Activated T-helper 1 cell treated with anti-CD3 and anti-CD28 coated beads, Interleukin-2, amount 50 U/mL, for 16 hours (primary cell): Measurements from ENCODE around the gene FRG2.
"Not testable (repeated sequence)": the region's sequence is repeated elsewhere in the genome, so short reads cannot be mapped to it uniquely, and the experiment has no call there.

Experiments
- DNase-seq, 2 donors: peaks; one replicate each; pipeline ENCODE4 v3.0.0-alpha.2; 2020; ENCODE audit warnings: low read depth in 1 of 2, low spot score in 1 of 2

FRG2 gene

DNA sequence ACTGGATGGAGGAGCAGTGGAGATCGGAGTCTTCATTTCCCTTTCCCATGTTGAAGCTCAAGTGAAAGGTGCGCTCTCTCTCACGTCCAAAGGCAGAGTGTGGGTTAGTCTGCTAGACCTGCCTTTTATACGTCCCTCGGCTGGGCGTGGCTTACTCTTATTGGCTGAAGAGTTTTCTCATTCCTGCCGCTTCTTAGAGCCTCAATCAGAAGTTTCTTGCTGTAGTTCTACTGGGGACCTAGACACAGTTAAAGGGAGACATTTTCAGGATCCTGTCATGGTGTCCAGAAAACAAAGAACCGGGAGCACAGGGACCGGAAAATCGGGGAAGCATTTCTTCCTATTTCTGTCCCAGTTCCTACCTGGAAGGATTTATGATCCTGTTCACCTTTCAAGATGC lies at the start of gene FRG2:
Gene FRG2 (minus strand): TSS at position 101 of the 400 bp plus-strand sequence. CDS start 52 bp downstream, at position 49.
- DNase-seq = not testable (repeated sequence)

DNA sequence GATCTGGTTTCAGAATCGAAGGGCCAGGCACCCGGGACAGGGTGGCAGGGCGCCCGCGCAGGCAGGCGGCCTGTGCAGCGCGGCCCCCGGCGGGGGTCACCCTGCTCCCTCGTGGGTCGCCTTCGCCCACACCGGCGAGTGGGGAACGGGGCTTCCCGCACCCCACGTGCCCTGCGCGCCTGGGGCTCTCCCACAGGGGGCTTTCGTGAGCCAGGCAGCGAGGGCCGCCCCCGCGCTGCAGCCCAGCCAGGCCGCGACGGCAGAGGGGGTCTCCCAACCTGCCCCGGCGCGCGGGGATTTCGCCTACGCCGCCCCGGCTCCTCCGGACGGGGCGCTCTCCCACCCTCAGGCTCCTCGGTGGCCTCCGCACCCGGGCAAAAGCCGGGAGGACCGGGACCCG lies 41.3 kb upstream of the FRG2 start:
- not testable (repeated sequence) for DNase-seq

DNA sequence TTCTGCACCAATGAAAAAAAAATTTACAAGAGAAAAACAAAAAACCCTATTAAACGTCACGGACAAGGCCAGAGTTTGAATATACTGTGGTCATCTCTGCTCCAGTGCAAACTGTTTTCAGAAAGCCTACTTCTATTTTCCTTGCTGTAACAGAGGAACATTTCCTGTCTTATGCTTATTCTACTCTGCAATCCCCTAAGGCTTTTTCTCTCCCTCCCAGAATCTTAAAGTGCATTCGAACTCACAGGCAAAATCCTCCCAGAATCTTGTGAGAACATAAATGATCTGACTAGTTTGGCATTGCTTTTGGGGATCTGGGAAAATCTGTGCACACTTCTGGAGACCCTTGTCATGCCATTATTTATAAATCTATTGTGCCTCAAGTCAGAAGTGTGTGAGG lies 37.7 kb upstream of the FRG2 start:
- DNase-seq = not testable (repeated sequence)

DNA sequence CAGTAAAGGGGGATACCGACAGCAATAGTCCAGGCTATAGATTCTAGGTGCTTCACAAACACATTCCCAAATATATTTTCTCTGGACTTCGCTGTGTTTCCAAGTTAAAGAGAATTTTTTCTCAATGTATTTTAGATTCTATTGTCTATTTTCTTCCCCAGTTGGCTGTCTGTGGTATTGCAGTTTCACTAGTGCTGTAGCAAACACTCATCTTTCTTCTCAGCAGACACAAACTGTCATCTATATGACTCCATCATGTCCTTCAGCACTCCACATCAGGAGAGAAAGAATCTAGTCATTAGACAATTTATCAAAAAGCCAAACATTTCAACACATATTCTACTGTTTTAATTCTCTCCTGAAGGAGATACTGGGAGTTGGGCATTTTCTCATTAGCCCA lies 37.3 kb upstream of the FRG2 start, which contains the start of gene DBET:
Gene DBET (plus strand): TSS at position 161 of the 400 bp plus-strand sequence.
- not testable (repeated sequence) for DNase-seq

DNA sequence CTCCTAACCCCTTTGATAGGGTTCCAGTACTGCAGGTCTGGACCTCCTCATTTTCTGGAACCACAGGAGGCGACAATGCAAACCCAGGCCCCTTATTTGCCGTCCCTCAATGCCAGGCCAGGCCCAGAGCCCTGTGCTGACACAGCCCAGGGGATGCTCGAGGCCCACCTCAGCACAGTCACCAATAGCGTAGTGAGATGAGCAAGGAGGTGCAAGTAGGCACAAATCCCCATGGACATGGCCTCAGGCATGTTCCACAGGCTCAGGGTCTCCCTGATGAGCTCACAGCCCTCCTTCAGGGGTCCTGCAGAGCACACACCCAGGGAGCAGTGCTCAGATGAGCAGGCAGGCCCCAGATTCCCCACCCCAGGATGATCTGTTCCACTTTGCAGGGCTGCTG lies 31.9 kb upstream of the FRG2 start:
- DNase-seq = not testable (repeated sequence)

DNA sequence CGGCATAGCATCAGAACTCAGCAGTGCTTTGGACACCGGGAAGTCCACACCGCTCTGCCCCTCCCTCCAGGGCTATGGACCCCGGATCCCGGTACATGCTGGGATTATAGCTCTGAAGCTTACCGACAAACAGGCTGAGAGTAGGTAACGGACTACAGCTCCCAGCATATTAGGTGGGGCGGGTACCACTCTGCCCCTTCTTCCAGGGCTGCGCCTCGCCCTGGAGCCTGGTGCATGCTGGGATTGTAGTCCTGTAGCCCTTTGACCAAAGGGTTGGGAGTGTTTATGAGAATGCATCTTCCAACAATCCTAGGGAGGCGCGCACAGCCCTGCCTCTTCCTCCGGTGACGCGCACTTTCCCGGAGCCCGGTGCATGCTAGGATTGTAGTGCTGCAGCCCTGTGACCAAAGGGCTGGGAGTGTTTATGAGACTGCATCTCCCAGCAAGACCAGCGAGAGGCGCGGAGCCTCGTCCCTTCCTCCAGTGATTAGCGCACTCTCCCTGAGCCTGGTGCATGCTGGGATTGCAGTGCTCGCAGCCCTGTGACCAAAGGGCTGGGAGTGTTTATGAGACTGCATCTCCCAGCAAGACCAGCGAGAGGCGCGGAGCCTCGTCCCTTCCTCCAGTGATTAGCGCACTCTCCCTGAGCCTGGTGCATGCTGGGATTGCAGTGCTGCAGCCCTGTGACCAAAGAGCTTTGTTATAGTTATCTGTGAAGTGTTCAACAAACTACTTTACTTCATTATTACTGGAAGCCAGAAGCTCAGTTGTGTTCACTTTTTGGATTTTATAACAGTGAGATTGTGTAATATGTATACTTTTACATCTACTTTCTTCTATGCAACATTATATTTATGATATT lies 22.6 kb upstream of the FRG2 start:
- not testable (repeated sequence) for DNase-seq

DNA sequence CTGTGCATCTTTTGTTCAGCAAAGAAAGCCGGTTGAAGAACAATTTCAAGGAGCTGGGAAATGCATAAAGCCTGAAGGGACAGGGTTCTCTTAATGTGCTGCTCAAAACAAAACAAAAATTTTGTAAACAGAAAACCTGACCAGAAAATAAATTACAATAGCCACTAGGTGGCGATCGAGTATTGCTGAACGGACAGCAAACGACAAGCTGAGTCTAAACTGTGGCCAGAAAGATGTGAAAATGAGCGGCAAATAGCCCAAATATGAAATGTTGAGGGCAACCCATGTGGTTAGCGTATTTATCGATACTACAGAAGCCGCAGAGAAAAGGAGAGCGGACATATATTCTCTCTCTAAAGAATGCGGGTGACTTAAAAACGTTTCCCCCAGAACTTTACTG lies 20.6 kb upstream of the FRG2 start:
- DNase-seq = not testable (repeated sequence)

DNA sequence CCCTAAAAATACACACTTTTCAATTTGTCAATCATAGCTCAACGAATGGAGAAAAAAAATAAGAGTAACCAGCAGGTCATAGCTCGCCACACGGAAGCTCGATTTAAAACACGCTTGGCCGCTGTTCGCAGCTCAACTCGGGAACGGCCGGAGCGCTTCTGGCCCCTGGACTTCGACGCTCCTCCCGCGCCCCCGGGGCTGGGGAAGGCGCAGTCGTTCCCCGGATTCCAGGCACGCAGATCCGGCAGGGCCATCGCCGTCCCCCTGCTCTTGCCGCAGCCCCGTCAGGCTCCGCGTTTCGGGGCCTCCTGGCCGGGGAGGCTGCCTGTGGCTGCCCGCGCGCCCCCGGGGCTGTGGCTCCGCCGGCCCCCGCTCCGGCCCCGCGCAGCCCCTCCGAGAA lies 13.8 kb upstream of the FRG2 start:
- DNase-seq = not testable (repeated sequence)

DNA sequence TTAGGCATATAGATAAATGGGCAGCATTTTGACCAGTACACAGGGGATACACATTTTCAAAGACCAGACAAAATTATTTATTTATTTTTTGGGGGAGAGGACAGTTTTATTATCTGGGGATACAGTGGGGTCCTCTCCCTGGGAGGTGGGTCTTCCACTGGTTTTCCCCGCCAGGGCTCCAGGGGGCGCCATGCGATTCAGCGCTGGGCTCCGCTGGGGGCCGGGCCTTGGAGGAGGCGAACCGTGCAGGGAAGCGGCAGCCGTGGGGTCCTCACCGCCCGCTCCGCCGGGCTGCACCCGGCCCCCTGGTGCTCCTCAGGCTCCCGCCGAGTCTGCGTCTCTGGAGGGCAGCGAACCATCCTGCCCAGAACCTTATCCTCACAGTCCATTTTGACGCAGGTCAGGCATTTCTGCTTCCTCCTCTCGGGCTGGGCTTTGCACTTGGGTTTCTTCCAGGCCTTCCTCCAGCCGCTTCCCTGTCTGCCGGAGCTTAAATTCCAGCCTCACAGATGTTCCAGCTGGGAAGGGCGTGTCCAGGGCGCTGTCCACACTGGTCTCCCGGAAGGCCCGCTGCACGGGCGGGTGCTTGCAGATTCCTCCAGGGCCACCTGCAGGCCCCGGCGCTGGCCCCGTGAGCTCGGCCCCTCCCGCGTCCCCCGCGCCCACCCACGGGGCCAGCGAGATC lies 10.8 kb upstream of the FRG2 start:
- not testable (repeated sequence) for DNase-seq

DNA sequence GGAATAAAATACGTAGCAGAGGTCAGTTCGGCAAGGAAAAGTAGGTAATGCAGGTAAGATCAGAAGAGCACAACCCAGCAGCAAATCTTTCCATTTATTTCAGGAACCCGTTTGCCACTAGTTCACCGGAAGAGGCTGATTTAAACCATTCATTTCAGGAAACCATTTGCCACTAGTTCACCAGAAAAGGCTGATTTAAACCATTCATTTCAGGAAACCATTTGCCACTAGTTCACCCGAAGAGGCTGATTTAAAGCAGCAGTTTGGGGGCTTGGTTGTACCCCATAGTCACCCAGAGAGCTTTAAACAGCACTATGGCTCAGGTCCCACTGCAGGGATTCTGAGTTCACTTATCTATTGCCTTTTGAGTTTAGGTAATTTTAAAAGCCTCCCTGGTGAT lies 4.2 kb upstream of the FRG2 start:
- not testable (repeated sequence) for DNase-seq

DNA sequence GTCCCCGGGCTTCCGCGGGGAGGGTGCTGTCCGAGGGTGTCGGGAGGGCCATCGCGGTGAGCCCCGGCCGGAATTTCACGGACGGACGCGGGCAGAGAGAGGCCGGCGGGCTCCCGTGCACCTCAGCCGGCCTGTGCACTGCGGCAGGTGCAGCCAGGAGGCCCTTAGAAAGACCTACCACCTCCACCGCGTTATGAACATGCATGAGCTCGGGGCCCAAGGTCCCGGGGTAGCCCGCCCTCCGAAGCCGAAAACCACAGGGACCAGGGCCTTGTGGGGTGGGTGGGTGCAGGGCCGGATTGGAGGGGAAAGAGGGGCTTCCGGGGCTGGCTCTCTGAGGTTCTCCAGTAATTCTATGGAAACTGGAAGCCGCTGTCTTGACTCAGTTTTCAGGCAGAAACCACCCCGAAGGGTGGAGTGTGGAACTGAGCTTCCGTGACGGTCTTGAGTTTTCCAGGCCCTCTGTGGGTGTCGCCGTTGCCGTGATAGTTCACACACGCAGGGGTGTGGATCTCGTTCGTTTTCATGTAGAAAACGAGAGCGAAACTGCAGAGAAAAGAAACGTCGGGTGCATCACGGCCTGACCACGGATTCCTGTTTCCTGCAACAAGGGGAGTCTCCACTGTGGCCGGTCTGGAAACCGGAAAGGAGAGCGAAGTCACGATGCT lies 4.3 kb downstream of the FRG2 start:
- DNase-seq = not testable (repeated sequence)

DNA sequence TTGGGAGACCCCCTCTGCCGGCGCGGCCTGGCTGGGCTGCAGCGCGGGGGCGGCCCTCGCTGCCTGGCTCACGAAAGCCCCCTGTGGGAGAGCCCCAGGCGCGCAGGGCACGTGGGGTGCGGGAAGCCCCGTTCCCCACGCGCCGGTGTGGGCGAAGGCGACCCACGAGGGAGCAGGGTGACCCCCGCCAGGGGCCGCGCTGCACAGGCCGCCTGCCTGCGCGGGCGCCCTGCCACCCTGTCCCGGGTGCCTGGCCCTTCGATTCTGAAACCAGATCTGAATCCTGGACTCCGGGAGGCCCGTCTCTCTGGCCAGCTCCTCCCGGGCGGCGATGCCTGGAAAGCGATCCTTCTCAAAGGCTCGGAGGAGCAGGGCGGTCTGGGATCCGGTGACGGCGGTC lies 5.1 kb downstream of the FRG2 start:
- DNase-seq = not testable (repeated sequence)

DNA sequence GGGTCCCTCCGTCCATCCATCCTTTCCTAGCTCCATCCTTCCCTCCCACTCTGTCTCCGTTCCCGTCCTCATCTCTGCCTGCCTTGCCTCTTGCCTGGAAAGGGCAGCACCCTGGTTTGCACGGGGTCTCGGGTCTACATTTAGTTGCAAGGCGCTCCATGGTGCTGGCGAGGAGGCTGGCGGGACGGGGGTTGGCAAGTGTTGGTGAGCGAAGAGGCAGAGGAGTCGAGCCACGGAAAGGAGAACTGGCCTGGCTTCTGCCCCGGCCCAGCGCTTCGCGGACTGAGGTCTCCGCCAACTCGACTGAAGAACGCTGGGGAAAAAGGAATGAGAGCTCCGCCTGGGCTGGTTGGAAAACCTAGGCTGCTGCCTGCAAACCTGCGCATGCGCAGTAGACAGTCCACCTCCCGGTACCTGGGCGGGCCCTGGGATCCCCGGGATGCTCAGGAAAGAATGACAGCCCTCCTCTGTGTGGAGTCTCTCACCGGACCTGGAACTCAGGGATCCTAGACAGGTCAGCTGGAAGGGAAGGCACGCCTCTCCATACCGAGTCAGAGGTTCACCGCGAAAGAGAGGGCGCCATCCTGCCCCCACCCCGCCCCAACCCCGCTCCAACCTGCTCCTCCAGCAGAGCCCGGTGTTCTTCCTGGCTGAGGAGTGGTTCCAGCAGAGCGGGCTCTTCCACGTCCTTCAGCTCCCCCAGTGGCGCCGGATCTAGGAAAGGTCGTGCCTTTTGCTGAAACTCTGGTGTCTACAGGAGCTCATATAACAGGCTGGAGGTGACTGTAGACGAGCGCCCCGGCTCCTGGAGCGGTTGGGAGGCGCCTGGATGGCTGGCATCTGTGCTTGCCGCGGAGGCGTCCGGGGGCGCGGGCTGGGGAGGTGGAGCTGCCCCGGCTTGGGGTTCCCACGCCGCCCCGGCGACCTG lies 6.0 kb downstream of the FRG2 start:
- no peak for DNase-seq

DNA sequence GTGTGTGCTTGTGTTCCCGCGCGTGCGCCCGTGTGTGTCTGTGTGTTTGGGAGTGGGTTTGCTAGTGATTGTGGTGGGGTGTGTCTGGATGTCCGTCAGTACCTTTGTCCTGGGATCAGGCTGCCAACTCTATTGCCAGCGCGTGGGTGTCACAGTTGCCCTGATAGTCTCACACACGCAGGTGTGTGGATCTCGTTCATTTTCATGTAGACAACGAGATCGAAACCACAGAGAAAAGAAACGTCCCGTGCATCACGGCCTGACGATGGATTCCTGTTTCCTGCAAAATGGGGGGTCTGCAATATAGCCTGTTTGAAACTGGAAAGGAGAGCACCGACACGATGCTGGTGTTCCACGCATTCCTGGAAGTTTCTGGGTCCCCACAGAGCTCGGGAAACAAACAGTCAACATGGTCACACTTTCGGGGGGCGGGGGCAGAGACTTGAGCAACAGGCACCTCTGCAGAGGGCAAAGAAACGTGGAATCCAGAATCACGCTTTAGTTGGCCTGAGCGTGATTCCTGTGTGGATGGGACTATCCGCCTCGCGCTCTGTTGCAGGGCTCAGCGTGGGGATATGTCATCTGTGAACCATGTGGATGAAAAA lies 7.1 kb downstream of the FRG2 start:
- DNase-seq = not testable (repeated sequence)

DNA sequence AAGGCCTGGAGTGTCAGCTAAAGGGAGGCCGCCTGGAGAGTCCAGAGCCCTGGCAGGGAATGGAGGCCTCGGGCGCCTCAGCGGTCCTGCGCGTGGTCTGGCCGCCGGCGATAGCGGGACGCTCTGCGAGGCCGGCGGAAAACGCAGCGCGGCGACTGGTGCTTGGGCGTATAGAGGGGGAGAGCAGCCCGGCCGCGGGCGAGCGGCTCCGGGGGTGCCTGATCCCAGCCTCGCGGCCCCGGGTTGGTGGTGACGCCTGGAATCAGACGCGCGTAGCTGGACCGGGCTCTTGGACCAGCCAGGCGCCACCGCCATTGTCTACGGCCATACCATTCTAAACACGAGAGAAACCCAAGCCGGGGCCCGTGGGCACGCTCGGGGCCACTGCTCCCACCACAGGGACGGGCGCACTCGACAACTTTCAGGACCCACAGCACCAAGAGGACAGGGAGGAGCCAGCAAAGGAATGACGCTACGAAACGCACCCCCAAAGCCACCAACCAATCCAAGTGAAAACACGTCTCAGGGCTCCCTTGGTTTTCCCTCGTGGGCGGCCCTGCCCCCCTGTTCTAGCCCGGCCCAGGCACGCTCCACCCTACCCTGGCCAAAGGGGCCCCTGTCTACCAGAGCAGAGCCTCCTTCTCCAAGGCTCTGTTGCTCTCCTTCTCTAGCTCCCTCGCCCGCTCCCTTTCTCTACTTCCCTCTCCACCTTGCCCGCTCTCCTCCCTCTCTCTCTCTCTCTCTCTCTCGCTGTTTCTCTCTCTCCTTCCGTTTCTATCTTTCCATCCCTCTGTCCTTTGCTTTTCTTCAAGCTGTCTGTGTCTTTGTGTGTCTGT lies 7.8 kb downstream of the FRG2 start:
- DNase-seq = no peak

DNA sequence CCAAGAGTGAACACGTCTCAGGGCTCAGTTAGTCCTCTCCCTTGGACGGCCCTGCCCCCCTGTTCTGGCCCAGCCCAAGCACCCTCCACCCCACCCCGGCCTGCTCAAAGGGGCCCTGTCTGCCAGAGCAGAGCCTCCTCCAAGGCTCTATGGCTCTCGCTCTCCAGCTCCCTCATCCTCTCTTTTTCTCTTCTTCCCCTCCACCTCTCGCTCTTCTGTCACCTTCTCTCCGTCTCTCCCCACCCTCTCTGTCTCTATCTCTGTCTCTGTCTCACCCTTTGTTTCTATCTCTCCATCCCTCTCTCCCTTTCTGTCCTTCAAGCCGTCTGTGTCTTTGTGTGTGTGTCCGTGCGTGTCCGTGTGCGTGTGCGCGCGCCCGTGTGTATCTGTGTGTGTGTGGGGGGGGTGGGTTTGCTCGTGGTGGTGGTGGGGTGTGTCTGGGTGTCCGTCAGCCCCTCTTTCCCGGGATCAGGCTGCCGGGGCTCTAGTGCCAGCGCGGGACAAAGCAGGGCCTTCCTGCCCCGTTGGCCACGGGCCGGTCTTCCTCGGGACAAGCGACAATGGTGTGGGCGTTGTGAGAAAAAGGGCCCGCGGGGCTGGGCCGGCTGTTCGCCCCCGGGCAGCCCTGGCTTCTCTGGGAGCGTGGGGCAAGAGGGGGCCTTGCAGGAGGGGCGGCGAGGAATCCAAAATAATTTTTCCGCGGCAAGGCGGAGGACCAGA lies 8.7 kb downstream of the FRG2 start:
- no peak for DNase-seq

DNA sequence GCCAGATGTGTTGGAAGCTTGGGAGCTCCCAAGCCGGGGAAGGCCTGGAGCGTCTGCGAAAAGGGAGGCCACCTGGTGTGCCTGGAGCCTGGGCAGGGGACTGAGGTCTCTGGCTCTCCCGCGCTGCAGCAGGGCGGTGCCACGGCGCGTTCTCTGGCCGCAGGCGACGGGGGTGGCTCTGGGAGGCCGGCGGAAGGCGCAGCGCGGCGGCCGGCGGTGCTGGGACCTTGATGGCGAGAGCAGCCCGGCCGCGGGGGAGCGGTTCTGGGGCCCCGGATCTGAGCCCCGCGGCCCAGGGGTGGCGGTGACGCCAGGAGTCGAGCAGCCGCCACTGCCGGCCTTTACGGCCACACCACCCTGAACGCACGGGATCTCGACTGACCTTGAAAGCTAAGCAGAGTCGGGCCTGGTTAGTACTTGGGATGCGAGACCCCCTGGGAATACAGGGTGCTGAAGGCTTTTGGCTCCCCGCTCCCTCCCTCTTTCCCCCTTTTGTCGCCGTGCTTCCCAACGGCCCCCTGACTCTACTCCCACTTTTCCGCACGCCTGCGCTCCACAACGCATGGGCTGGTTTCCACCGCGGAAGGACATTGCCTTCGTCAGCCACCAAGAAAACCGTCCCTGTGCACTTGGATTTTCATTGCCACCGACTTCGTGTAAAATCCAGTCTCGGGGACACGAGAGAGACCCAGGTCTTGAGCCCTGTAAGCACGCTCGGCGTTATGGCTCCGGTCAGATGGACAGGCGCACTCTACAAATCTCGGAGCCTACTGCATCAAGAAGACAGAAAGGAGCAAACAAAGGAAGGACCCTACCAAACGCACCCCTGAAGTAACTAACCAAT lies 9.5 kb downstream of the FRG2 start:
- DNase-seq = no peak
